ENCODE results near the gene BAHCC1. TPM values are rescaled to one million over a fixed set of nuclear protein-coding genes. Genes with fewer than 3 reads are reported as not detected.
A peak's percentile ranks its signal among the peaks of the same experiment; 100 is the strongest.

Gene BAHCC1
- total and polyA plus RNA-seq, 11 donors, result 6.0 to 19.6 (median 8.9) TPM

DNA sequence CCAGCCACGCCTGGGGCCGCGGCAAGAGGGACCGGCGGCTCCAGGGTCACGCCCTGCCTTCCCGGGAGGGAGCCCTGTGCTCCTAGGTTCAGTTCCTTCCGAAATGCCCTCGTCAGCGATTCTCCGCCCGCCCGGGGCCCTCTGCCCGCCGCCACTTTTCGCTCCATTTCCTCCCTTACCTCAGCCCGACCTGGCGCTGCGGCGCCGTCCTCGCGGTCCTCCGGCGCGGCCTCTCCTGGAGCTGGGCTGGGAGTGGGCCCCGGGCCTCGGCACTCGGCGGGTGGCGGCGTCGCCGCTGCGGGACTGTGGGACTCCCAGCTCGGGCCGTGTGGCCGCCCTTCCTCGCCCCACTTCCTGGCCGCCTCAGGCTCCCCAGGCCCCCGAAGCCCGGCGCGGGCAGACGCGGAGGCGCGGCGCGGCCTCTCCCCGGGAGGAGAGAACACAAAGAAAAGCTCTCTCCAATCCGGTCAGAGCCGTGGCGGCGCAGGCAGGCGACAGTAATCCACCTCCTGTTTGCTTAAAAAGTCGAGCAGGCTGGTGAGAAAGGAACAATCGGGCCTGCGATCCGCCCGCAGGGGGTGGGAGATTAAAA is 1.6 kb downstream of the BAHCC1 start:
- TF ChIP-seq, protein P1, sequence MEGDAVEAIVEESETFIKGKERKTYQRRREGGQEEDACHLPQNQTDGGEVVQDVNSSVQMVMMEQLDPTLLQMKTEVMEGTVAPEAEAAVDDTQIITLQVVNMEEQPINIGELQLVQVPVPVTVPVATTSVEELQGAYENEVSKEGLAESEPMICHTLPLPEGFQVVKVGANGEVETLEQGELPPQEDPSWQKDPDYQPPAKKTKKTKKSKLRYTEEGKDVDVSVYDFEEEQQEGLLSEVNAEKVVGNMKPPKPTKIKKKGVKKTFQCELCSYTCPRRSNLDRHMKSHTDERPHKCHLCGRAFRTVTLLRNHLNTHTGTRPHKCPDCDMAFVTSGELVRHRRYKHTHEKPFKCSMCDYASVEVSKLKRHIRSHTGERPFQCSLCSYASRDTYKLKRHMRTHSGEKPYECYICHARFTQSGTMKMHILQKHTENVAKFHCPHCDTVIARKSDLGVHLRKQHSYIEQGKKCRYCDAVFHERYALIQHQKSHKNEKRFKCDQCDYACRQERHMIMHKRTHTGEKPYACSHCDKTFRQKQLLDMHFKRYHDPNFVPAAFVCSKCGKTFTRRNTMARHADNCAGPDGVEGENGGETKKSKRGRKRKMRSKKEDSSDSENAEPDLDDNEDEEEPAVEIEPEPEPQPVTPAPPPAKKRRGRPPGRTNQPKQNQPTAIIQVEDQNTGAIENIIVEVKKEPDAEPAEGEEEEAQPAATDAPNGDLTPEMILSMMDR (IDR thresholded peaks at IDR 0.05), result no peak
- TF ChIP-seq POLR2A (IDR thresholded peaks at IDR 0.05), result no peak
- no peaks in the 10 kb centered on the region for H3K36me3 ChIP-seq
- H3K4me1 ChIP-seq, result peaks cover 9 to 78% (median 34%) of the 10 kb centered on the region in 12 donors
- H3K27ac ChIP-seq, result peak overlapping the region; percentile 91 to 98 (median 97)
- H3K4me3 ChIP-seq, result peak overlapping the region; percentile 57 to 95 (median 80)
- peaks cover 0 to 18% (median 0%) of the 10 kb centered on the region in 9 donors for H3K27me3 ChIP-seq
- intact Hi-C loops (cut with DNase I), result loop anchor here in 5 of 10 donors (2.0 to 10.0 kb wide), 6 partner anchors 85 to 118 kb away; partner anchors contain the start of genes ACTG1 (in 2 of the 5) and SLC38A10 (in 2 of the 5)
- no peaks in the 10 kb centered on the region for H3K9me3 ChIP-seq
- DNase-seq (peak in 3 of 5 donors; percentile 68 to 85 (median 74)), ATAC-seq (peak in 1 of 4 donors; percentile 5)
- 0 to 1% (median 1%) methylated on average over 44 to 61 of the region's 61 CpGs for WGBS, 4 donors

DNA sequence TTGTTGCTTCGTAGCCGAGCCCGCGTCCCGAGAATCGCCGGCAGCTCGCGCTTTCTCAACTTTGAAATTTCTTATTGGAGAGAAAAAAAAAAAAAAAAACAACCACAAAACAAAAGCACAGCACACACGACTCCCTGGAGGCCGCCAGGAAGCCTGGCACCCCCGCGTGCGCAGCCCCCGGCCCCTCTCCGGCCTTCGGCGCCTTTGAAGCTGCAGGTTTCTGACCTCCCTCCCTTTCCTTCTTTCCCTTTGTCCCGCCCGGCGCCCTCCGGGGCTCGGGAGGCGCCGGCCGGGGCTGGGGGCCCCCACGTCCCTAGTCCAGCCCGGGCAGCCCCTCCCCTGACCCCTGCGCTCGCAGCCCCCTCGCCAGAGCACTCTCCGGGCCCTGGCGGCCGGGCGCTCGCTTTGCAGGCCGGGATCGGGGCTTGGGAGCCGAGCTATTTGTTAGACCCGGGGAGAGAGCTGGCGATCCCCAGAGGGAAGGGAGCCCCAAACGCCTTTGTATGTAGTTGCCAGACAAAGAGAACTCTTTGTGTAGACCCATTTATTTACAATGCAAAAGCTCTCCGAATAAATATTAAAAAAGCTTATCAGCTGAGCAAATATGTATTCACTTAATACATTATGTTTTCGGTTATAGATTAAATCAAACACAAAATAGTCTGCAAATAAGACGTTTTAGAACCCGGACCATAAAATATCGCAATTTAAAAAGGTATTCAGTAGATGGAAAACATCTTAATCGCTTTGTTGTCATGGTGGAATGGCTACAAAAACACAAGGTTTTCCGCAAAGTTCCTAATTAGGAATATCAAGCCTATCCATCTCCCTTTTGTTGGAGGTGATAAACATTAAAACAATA is 2.3 kb downstream of the BAHCC1 start:
- peak overlapping the region; percentile 57 to 95 (median 80) for H3K4me3 ChIP-seq
- 2 to 3% (median 2%) methylated on average over 48 to 49 of the region's 49 CpGs for WGBS, 4 donors
- no peaks in the 10 kb centered on the region for H3K9me3 ChIP-seq
- no peak for DNase-seq
- peaks cover 13 to 78% (median 34%) of the 10 kb centered on the region in 12 donors for H3K4me1 ChIP-seq
- TF ChIP-seq, protein P1 (IDR thresholded peaks at IDR 0.05), result peak in 4 of 12 donors; percentile 16 to 42 (median 34)
- TF ChIP-seq POLR2A (IDR thresholded peaks at IDR 0.05), result no peak
- no peak for ATAC-seq
- peaks cover 0 to 18% (median 0%) of the 10 kb centered on the region in 9 donors for H3K27me3 ChIP-seq
- H3K27ac ChIP-seq, result peak overlapping the region; percentile 91 to 98 (median 97)
- H3K36me3 ChIP-seq, result no peaks in the 10 kb centered on the region
- intact Hi-C loops (cut with DNase I), result loop anchor here in 5 of 10 donors (2.0 to 10.0 kb wide), 6 partner anchors 85 to 117 kb away; partner anchors contain the start of genes ACTG1 (in 2 of the 5) and SLC38A10 (in 2 of the 5)

DNA sequence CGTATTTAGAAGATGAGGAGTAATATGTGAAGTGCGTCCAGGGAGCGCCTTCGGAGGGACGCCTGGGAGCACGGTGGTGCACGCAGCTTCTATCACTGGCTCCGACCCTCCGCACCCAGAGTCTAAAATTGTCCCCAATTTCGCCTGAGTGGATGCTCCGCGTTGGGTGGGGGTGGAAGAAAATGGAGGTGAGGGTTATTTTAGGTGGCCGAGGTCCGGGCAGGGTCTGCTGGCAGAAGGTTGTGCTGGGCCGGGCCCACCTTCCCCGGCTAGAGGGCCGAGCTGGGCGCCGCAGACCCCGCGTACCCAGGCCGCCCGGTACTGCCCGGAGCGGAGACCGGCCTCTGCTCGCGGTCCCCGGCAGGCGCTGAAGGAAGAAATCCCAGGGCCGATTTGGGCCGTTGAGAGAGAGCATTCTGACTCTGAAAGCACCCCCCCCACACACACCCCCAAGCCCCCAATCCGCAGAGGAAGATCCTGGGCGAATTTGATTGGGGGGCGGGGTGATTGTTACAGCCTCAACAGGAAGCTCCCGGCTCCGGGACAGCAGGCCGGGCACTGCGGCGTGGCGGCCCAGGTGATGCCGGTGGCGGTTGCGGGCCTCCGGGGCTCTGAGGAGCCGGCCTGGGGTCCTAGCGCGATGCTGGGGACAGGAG is 3.0 kb downstream of the BAHCC1 start:
- Histone ChIP-seq H3K4me1 (peaks cover 18 to 80% (median 40%) of the 10 kb centered on the region in 12 donors), H3K36me3 (no peaks in the 10 kb centered on the region), H3K27ac (peak overlapping the region; percentile 91 to 98 (median 97)), H3K27me3 (peaks cover 0 to 14% (median 0%) of the 10 kb centered on the region in 9 donors), H3K9me3 (no peaks in the 10 kb centered on the region), H3K4me3 (peak overlapping the region; percentile 12 to 95 (median 80))
- no peak for TF ChIP-seq POLR2A (IDR thresholded peaks at IDR 0.05)
- TF ChIP-seq, protein P1 (IDR thresholded peaks at IDR 0.05), result no peak
- intact Hi-C loops (cut with DNase I), result loop anchor here in 5 of 10 donors (5.0 to 10.0 kb wide), 5 partner anchors 84 to 116 kb away; partner anchors contain the start of genes ACTG1 (in 2 of the 5) and SLC38A10 (in 2 of the 5)
- 2 to 6% (median 3%) methylated on average over 44 to 48 of the region's 48 CpGs for WGBS, 4 donors
- DNase-seq (peak in 2 of 5 donors; percentile 61 to 71), ATAC-seq (no peak)
